ENCODE measurements around the gene RTP3. TPM values are rescaled to one million over a fixed set of nuclear protein-coding genes. Genes with fewer than 3 reads are reported as not detected.
A peak's percentile ranks its signal among the peaks of the same experiment; 100 is the strongest.

The RTP3 gene
- total and polyA plus RNA-seq, 2 of the 4 experiments (the other 2 are of a cell fraction), result 0.18 to 0.26 TPM

GRCh38 chr3:46535746-46536145, 38.0 kb downstream of the RTP3 start:
- in situ Hi-C loops (cut with MboI; ENCODE audit: low sequenced_read_pairs), result no loop called here
- TF ChIP-seq POLR2A (IDR thresholded peaks at IDR 0.05; ENCODE audit: low read depth, low read length) (no peak), MXI1 (IDR thresholded peaks at IDR 0.05; ENCODE audit: borderline replicate concordance, low read depth, low read length) (no peak), RCOR1 (IDR thresholded peaks at IDR 0.05; ENCODE audit: insufficient replicate concordance, low read length) (no peak), ELK1 (IDR thresholded peaks at IDR 0.05; ENCODE audit: borderline replicate concordance, low read depth, low read length) (no peak), RFX5 (IDR thresholded peaks at IDR 0.05; ENCODE audit: low read depth, low read length) (no peak)
- no peak overlapping the region for H2AFZ ChIP-seq (replicated peaks; ENCODE audit: low read length, poor library complexity)
- H4K20me1 ChIP-seq (ENCODE audit: insufficient read depth, low read length), result no peaks in the 10 kb centered on the region
- peaks cover 20% of the 10 kb centered on the region for H3K9me1 ChIP-seq (ENCODE audit: insufficient read depth, low read length)
- H2BK20ac ChIP-seq (ENCODE audit: low read depth, low read length), result no peak overlapping the region
- H3K36me3 ChIP-seq (ENCODE audit: control insufficient read depth, insufficient read depth, low read length), result peaks cover 13% of the 10 kb centered on the region; the same call in 1 of the 2 replicates
- H3K79me1 ChIP-seq (ENCODE audit: low read depth in 1 of 2, low read length in 2 of 2), result no peaks in the 10 kb centered on the region; a peak in 1 of 4 replicates
- no peak overlapping the region for H2BK5ac ChIP-seq (ENCODE audit: low read depth, low read length, poor library complexity, severe bottlenecking)
- no peaks in the 10 kb centered on the region for H3K9me3 ChIP-seq (ENCODE audit: control insufficient read depth, insufficient read depth, low read length)
- no peak overlapping the region for H4K5ac ChIP-seq (ENCODE audit: low read depth, low read length)
- CTCF ChIA-PET, result no interaction called here
- no peak overlapping the region for H3K18ac ChIP-seq (ENCODE audit: low read depth, low read length)
- no peak overlapping the region for H4K8ac ChIP-seq (ENCODE audit: low read depth in 2 of 2, low read length in 2 of 2)
- H2AK9ac ChIP-seq (replicated peaks; ENCODE audit: low read depth, low read length, poor library complexity), result no peak overlapping the region
- no peak for DNase-seq
- H2BK15ac ChIP-seq (ENCODE audit: low read depth, low read length), result no peak overlapping the region
- no peak overlapping the region for H3K4me2 ChIP-seq (ENCODE audit: low read depth, low read length)
- H3K23ac ChIP-seq (ENCODE audit: low read depth, low read length), result no peak overlapping the region
- H3K4me3 ChIP-seq (ENCODE audit: insufficient read depth, low read depth, low read length), result no peak overlapping the region
- H3K4me1 ChIP-seq (ENCODE audit: control insufficient read depth, insufficient read depth, low read length), result peaks cover 13% of the 10 kb centered on the region
- no peak overlapping the region for H3K27ac ChIP-seq (ENCODE audit: insufficient read depth, low read length)
- intact Hi-C loops (cut with micrococcal nuclease), result no loop called here
- no peak overlapping the region for H3K56ac ChIP-seq (ENCODE audit: extremely low read depth, insufficient read depth, low read length)
- H3K14ac ChIP-seq (replicated peaks; ENCODE audit: low read depth, low read length), result no peak overlapping the region
- no CpG with 5 or more reads among the region's 5 CpGs for WGBS, 2 experiments (ENCODE audit: extremely low coverage in 2 of 2, insufficient read length in 1 of 2)
- H4K91ac ChIP-seq (ENCODE audit: insufficient read depth, low read depth, low read length), result no peak overlapping the region
- no peak for ATAC-seq (ENCODE audit: low read depth)
- POLR2A ChIA-PET (ENCODE audit: unreplicated experiment), result no interaction called here
- peak overlapping the region; percentile 17; the same call in 1 of the 2 replicates for H2AK5ac ChIP-seq (ENCODE audit: low read depth, low read length)
- H3K4ac ChIP-seq (ENCODE audit: low read depth, low read length), result 0 out of 2 replicates have a peak overlapping the region, but pooled peaks have one; percentile 37
- BruUV-seq (replicated peaks), result no TSS peak
- H2BK120ac ChIP-seq (ENCODE audit: low read depth, low read length), result no peak overlapping the region; the same call in 1 of the 2 replicates
- H3K9ac ChIP-seq (ENCODE audit: low read depth, low read length), result no peak overlapping the region
- no peaks in the 10 kb centered on the region for H3K27me3 ChIP-seq (ENCODE audit: control insufficient read depth, insufficient read depth, low read length)
- dilution Hi-C loops (cut with HindIII; ENCODE audit: low sequenced_read_pairs, unreplicated experiment), result no loop called here

Data from IMR-90 (cell line).